Endothelial cell (in vitro differentiated cells): ENCODE data around the gene CNPY3. TPM values are rescaled to one million over a fixed set of nuclear protein-coding genes. Genes with fewer than 3 reads are reported as not detected.
A peak's percentile ranks its signal among the peaks of the same experiment; 100 is the strongest.

ENCODE experiments used
- DNase-seq: peaks from one replicate; pipeline ENCODE4 v3.0.0; 2021; ENCODE audit warnings: low spot score
- H3K27ac Mint-ChIP-seq: one replicate; pipeline ENCODE4 v1.8.0; 2021; ENCODE audit warnings: mixed read lengths, inconsistent platforms; ENCODE audit not compliant: unreplicated experiment
- H3K27me3 Mint-ChIP-seq: one replicate; pipeline ENCODE4 v1.8.0; 2021; ENCODE audit warnings: mild to moderate bottlenecking, moderate library complexity, mixed read lengths, inconsistent platforms; ENCODE audit not compliant: unreplicated experiment
- H3K36me3 Mint-ChIP-seq: one replicate; pipeline ENCODE4 v1.8.0; 2021; ENCODE audit warnings: mild to moderate bottlenecking, low read depth, mixed read lengths, inconsistent platforms; ENCODE audit not compliant: unreplicated experiment
- H3K4me1 Mint-ChIP-seq: one replicate; pipeline ENCODE4 v1.8.0; 2021; ENCODE audit warnings: mild to moderate bottlenecking, mixed read lengths, inconsistent platforms; ENCODE audit not compliant: unreplicated experiment
- H3K4me3 Mint-ChIP-seq: one replicate; pipeline ENCODE4 v1.8.0; 2021; ENCODE audit warnings: mild to moderate bottlenecking, mixed read lengths, inconsistent platforms; ENCODE audit not compliant: unreplicated experiment
- H3K9me3 Mint-ChIP-seq: one replicate; pipeline ENCODE4 v1.8.0; 2021; ENCODE audit warnings: mixed read lengths, inconsistent platforms; ENCODE audit not compliant: unreplicated experiment
- total RNA-seq: library from RNA; stranded (reverse); fragmentation: NEBNext Ultra II Directional; extraction: Animal tissue kit (Norgen Biotek cat#: 25700); gene quantifications from one replicate; pipeline ENCODE4 v1.2.1, GENCODE V29; 2021; ENCODE audit not compliant: unreplicated experiment
- TF ChIP-seq, protein P1 (sequence below): fragments of 200-600 bp; sonication (generic); IDR thresholded peaks from one replicate; pipeline ENCODE4 v1.5.0; 2021; ENCODE audit warnings: antibody characterized with exemption; ENCODE audit not compliant: unreplicated experiment

The CNPY3 gene
- total RNA-seq, 1 donor from 2014 or later = 106 TPM

DNA sequence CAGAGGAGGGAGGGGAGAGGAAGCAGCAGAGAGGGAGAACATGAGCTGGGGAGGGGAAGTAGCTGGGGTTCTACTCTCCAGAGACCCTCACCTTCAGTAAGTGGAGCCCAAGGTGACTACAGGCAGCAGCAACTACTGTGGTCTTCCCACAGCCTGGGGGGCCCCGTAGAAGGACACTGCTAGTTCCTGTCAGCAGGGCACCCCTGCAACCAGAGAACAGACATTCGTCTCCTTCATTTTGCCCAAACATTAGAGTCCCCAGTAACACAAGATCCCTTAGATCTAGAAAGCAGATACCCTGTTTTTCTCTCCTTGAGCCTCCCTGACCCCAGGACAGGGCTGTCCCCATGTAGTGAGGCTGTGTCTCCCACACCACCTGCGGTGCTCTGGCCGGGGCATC lies 39.5 kb downstream of the CNPY3 start:
- no peaks in the 10 kb centered on the region for H3K9me3 Mint-ChIP-seq
- H3K27me3 Mint-ChIP-seq = peaks cover 5% of the 10 kb centered on the region
- H3K36me3 Mint-ChIP-seq = peaks cover 7% of the 10 kb centered on the region
- no peak overlapping the region for H3K4me3 Mint-ChIP-seq
- peaks cover 4% of the 10 kb centered on the region for H3K4me1 Mint-ChIP-seq
- H3K27ac Mint-ChIP-seq = no peak overlapping the region
- no peak for DNase-seq
- TF ChIP-seq, protein P1, sequence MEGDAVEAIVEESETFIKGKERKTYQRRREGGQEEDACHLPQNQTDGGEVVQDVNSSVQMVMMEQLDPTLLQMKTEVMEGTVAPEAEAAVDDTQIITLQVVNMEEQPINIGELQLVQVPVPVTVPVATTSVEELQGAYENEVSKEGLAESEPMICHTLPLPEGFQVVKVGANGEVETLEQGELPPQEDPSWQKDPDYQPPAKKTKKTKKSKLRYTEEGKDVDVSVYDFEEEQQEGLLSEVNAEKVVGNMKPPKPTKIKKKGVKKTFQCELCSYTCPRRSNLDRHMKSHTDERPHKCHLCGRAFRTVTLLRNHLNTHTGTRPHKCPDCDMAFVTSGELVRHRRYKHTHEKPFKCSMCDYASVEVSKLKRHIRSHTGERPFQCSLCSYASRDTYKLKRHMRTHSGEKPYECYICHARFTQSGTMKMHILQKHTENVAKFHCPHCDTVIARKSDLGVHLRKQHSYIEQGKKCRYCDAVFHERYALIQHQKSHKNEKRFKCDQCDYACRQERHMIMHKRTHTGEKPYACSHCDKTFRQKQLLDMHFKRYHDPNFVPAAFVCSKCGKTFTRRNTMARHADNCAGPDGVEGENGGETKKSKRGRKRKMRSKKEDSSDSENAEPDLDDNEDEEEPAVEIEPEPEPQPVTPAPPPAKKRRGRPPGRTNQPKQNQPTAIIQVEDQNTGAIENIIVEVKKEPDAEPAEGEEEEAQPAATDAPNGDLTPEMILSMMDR = no peak

DNA sequence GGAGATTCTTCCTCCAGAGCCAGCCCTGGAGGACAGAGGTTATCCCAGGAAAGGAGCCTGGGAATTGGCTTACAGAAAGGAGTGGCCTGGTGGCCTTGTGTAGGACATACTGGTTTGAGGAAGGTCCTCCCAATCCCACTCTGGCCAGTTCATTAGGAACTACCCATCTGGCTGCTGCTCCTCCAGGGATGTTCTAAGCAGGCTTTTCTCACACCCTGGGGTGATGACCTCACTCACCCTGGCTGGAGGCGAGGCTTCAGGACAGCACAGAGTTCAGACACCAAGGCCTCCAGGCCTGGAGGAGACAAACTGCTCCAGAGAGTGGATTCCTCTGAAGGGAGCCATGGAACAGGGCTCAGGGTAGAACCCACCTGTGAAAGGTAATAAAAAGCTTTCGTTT lies 40.2 kb downstream of the CNPY3 start:
- H3K4me1 Mint-ChIP-seq = peaks cover 7% of the 10 kb centered on the region
- H3K4me3 Mint-ChIP-seq = no peak overlapping the region
- no peak overlapping the region for H3K27ac Mint-ChIP-seq
- peaks cover 5% of the 10 kb centered on the region for H3K27me3 Mint-ChIP-seq
- peaks cover 7% of the 10 kb centered on the region for H3K36me3 Mint-ChIP-seq
- TF ChIP-seq, protein P1 = no peak
- no peaks in the 10 kb centered on the region for H3K9me3 Mint-ChIP-seq
- no peak for DNase-seq

DNA sequence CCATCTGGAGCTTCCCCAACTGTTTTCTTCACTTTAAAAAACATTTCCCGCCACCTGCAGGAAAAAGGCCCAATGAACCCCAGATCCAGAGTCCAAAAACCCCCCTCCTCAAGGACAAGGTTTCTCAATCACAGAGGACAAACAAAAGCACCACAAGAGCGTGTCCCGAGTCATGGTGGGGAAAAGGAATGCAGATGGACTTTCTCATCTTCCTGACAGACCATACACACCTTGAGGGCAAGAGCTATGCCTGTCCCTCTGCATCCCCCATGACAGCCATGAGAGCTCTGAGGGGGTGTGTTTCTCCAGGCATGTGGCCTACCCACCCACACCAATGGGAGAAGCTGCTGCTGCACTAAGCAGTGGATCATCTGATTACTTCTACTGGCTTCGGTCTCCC lies 40.7 kb downstream of the CNPY3 start:
- Mint-ChIP-seq H3K27me3 (peaks cover 5% of the 10 kb centered on the region), H3K4me3 (no peak overlapping the region), H3K36me3 (peaks cover 3% of the 10 kb centered on the region), H3K9me3 (no peaks in the 10 kb centered on the region), H3K27ac (no peak overlapping the region), H3K4me1 (peaks cover 7% of the 10 kb centered on the region)
- TF ChIP-seq, protein P1 = no peak
- no peak for DNase-seq

DNA sequence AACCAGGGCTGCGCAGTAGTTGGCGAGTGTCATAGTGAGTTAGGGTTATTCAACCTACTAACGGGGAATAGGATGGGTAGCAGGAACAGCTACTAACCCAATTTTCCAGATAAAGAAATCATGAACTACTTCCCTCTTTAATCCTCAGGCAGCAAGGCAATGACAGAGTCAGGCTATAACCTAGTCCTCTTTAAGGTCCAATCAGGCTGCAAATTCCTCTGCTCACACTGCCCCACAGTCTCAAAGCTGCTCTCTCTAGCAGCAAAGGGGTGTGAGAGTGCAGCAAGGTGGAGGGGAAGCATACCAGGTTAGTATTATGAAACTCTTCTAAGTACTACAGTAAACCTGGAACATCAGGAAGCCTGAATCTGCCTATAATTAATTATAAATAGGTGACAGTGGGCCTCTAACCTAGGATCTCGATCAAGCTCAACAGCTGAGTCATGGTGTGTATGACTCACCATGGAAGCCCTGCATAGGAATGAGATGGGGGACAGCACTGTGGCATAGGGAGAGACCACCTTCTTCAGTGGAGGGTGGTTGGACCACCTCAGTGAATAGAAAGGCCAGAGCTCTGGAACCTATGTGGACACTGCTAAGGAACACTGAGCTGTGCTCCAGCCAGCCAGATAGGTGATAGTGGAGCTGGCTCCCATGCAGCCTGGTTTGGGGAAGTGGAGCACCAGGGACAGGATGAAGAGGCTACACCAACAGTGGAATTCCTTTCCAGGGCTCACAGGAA lies 41.8 kb downstream of the CNPY3 start:
- Mint-ChIP-seq H3K4me1 (peaks cover 7% of the 10 kb centered on the region), H3K27ac (peak overlapping the region; percentile 7), H3K4me3 (no peak overlapping the region), H3K36me3 (no peaks in the 10 kb centered on the region), H3K27me3 (no peaks in the 10 kb centered on the region), H3K9me3 (no peaks in the 10 kb centered on the region)
- no peak for DNase-seq
- TF ChIP-seq, protein P1 = no peak

DNA sequence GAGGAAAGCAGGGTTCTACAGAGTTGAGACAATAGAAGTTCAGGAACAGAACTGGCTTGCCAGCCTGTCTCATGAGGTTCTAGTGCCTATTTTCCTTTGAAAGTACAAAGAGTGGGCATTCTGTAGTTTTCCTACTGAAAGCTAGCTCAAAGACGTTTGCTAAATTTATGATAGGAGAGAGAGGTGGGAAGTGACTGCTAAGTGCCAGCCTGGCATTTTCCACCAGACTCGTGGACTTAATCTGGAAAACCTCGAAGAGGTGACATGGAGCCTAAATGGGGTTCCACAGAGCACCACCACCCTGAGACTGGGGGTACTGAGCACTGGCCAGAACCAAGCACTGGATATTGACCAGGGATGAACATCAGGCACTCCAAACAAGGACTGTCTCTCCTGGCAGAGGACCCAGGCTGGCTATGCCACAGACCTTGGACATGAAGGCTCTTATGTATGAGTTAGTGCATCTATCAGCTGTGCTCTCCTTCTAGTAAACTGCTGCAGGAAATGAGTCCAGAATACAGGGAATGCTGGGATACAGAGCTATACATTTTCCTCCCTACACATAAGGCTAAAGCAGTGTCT lies 42.6 kb downstream of the CNPY3 start:
- Mint-ChIP-seq H3K27ac (no peak overlapping the region), H3K4me1 (peaks cover 8% of the 10 kb centered on the region), H3K36me3 (peaks cover 2% of the 10 kb centered on the region), H3K4me3 (no peak overlapping the region), H3K27me3 (peaks cover 2% of the 10 kb centered on the region), H3K9me3 (no peaks in the 10 kb centered on the region)
- DNase-seq = no peak
- TF ChIP-seq, protein P1 = no peak
